A549 (cell line): ENCODE data around the gene ATP9B.

Experiments
- CHD4 ChIP-seq: fragments of 200-600 bp; sonication (generic); IDR thresholded peaks from 2 replicates; pipeline ENCODE4 v1.6.1; 2016; ENCODE audit warnings: antibody characterized with exemption, mild to moderate bottlenecking, borderline replicate concordance
- JUN ChIP-seq, 2 experiments: fragments of >200 bp; sonication (Bioruptor Twin); formaldehyde crosslinking; IDR thresholded peaks; 2 replicates in 1 of 2; 3 replicates in 1 of 2; pipeline ENCODE4 v1.6.1; 2016 to 2017
- NFE2L2 ChIP-seq: fragments of 150-350 bp; conservative IDR thresholded peaks from 2 replicates; pipeline ENCODE4 v1.6.1; 2014; ENCODE audit warnings: low read length
- NPAS2 ChIP-seq: fragments of 250-450 bp; sonication (Bioruptor Pico); IDR thresholded peaks from 2 replicates; pipeline ENCODE4 v1.8.0; 2022; ENCODE audit warnings: mild to moderate bottlenecking, moderate library complexity, borderline replicate concordance
- POLR2A ChIP-seq: IDR thresholded peaks from 2 replicates; pipeline ENCODE4 v1.6.1; 2012; ENCODE audit warnings: mild to moderate bottlenecking, low read length
- SREBF2 ChIP-seq: fragments of 450-650 bp; IDR thresholded peaks from 2 replicates; pipeline ENCODE4 v1.6.1; 2014; ENCODE audit warnings: mild to moderate bottlenecking, moderate library complexity
- USF2 ChIP-seq: fragments of 450-650 bp; IDR thresholded peaks from 2 replicates; pipeline ENCODE4 v1.6.1; 2014; ENCODE audit warnings: antibody characterized with exemption
- TF ChIP-seq, protein P1 (sequence below): fragments of >200 bp; sonication (Bioruptor Twin); formaldehyde crosslinking; IDR thresholded peaks from 3 replicates; pipeline ENCODE4 v1.5.1; 2016
- TF ChIP-seq, protein P2 (sequence below): fragments of 200-600 bp; sonication (generic); IDR thresholded peaks from 2 replicates; pipeline ENCODE4 v1.6.1; 2016; ENCODE audit warnings: antibody characterized with exemption, mild to moderate bottlenecking, moderate library complexity

DNA sequence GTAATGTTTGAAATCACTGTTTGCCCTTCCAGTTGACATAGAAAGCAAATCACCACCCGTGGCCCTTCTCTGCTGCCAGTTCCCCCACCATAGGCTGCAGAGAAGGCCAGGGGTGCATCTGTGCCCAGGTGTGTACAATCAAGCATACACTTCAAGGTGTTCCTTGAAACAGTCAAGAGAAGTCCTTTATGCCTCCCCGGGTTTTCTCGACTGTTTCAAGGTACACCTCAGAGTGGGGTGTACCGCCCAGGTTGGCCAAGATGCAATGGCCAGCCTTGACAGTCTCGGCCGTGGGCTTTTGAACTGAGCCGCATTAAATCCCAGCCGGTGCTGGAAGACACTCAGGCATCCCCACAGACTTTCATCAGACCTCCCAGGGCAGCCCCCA is 21.0 kb upstream of the ATP9B start:
- no peak for TF ChIP-seq USF2
- TF ChIP-seq, protein P1, sequence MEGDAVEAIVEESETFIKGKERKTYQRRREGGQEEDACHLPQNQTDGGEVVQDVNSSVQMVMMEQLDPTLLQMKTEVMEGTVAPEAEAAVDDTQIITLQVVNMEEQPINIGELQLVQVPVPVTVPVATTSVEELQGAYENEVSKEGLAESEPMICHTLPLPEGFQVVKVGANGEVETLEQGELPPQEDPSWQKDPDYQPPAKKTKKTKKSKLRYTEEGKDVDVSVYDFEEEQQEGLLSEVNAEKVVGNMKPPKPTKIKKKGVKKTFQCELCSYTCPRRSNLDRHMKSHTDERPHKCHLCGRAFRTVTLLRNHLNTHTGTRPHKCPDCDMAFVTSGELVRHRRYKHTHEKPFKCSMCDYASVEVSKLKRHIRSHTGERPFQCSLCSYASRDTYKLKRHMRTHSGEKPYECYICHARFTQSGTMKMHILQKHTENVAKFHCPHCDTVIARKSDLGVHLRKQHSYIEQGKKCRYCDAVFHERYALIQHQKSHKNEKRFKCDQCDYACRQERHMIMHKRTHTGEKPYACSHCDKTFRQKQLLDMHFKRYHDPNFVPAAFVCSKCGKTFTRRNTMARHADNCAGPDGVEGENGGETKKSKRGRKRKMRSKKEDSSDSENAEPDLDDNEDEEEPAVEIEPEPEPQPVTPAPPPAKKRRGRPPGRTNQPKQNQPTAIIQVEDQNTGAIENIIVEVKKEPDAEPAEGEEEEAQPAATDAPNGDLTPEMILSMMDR: no peak
- TF ChIP-seq POLR2A: no peak
- no peak for TF ChIP-seq CHD4
- no peak for TF ChIP-seq SREBF2
- TF ChIP-seq NPAS2 (CRISPR knock-in tag): no peak
- TF ChIP-seq JUN (IDR thresholded peaks at IDR 0.05): no peak
- no peak for TF ChIP-seq NFE2L2
- TF ChIP-seq, protein P2, sequence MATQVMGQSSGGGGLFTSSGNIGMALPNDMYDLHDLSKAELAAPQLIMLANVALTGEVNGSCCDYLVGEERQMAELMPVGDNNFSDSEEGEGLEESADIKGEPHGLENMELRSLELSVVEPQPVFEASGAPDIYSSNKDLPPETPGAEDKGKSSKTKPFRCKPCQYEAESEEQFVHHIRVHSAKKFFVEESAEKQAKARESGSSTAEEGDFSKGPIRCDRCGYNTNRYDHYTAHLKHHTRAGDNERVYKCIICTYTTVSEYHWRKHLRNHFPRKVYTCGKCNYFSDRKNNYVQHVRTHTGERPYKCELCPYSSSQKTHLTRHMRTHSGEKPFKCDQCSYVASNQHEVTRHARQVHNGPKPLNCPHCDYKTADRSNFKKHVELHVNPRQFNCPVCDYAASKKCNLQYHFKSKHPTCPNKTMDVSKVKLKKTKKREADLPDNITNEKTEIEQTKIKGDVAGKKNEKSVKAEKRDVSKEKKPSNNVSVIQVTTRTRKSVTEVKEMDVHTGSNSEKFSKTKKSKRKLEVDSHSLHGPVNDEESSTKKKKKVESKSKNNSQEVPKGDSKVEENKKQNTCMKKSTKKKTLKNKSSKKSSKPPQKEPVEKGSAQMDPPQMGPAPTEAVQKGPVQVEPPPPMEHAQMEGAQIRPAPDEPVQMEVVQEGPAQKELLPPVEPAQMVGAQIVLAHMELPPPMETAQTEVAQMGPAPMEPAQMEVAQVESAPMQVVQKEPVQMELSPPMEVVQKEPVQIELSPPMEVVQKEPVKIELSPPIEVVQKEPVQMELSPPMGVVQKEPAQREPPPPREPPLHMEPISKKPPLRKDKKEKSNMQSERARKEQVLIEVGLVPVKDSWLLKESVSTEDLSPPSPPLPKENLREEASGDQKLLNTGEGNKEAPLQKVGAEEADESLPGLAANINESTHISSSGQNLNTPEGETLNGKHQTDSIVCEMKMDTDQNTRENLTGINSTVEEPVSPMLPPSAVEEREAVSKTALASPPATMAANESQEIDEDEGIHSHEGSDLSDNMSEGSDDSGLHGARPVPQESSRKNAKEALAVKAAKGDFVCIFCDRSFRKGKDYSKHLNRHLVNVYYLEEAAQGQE: no peak
